GM20431 (cell line): ENCODE results near the gene FAM210A.
"Not testable (repeated sequence)": the region's sequence is repeated elsewhere in the genome, so short reads cannot be mapped to it uniquely, and the experiment has no call there.

Source experiments
- in situ Hi-C: fragments of 300-500 bp; cut with MseI, MboI; formaldehyde crosslinking; loops from one replicate; pipeline ENCODE4 v1.15.0; 2020; ENCODE audit warnings: low sequenced_read_pairs; ENCODE audit not compliant: unreplicated experiment

Gene FAM210A

GRCh38 chr18:13710414-13710831 is 15.9 kb downstream of the FAM210A start:
- in situ Hi-C loops, result no loop called here

- in situ Hi-C loops, result no loop called here
Observed at GRCh38 chr18:13703899-13704298, 22.5 kb downstream of the FAM210A start.

- in situ Hi-C loops, result no loop called here
Observed at GRCh38 chr18:13700153-13700552, 26.2 kb downstream of the FAM210A start.

GRCh38 chr18:13696961-13697360 is 29.4 kb downstream of the FAM210A start:
- in situ Hi-C loops, result no loop called here

GRCh38 chr18:13695337-13695736 is 31.0 kb downstream of the FAM210A start:
- in situ Hi-C loops, result not testable (repeated sequence)

- in situ Hi-C loops, result not testable (repeated sequence)
Observed at GRCh38 chr18:13690060-13690459, 36.3 kb downstream of the FAM210A start.

GRCh38 chr18:13688191-13689136 is 37.9 kb downstream of the FAM210A start:
- in situ Hi-C loops, result no loop called here

- in situ Hi-C loops, result no loop called here
Observed at GRCh38 chr18:13684546-13684945, 41.8 kb downstream of the FAM210A start.

- in situ Hi-C loops, result no loop called here
Observed at GRCh38 chr18:13681701-13682100, 44.7 kb downstream of the FAM210A start.

GRCh38 chr18:13680612-13681011 is 45.7 kb downstream of the FAM210A start:
- in situ Hi-C loops, result no loop called here

GRCh38 chr18:13677350-13677749 is 49.0 kb downstream of the FAM210A start:
- in situ Hi-C loops, result not testable (repeated sequence)

- in situ Hi-C loops, result no loop called here
Observed at GRCh38 chr18:13676471-13676870, 49.9 kb downstream of the FAM210A start.

GRCh38 chr18:13672657-13673056 is 53.7 kb downstream of the FAM210A start:
- in situ Hi-C loops, result no loop called here

GRCh38 chr18:13661779-13662256 is 64.5 kb downstream of the FAM210A start:
- in situ Hi-C loops, result no loop called here

GRCh38 chr18:13661051-13661778 is 65.1 kb downstream of the FAM210A start:
- in situ Hi-C loops, result no loop called here

- in situ Hi-C loops, result no loop called here
Observed at GRCh38 chr18:13660510-13660909, 65.8 kb downstream of the FAM210A start.

- in situ Hi-C loops, result no loop called here
Observed at GRCh38 chr18:13658436-13659204, 67.7 kb downstream of the FAM210A start.

- in situ Hi-C loops, result no loop called here
Observed at GRCh38 chr18:13657974-13658373, 68.4 kb downstream of the FAM210A start.

GRCh38 chr18:13653746-13654433 is 72.5 kb downstream of the FAM210A start:
- in situ Hi-C loops, result no loop called here
